Endothelial cell (in vitro differentiated cells): ENCODE measurements around the gene TNIK. TPM values are rescaled to one million over a fixed set of nuclear protein-coding genes. Genes with fewer than 3 reads are reported as not detected.

ENCODE experiments used
- DNase-seq: peaks from one replicate; pipeline ENCODE4 v3.0.0; 2021; ENCODE audit warnings: low spot score
- H3K27ac Mint-ChIP-seq: one replicate; pipeline ENCODE4 v1.8.0; 2021; ENCODE audit warnings: mixed read lengths, inconsistent platforms; ENCODE audit not compliant: unreplicated experiment
- H3K27me3 Mint-ChIP-seq: one replicate; pipeline ENCODE4 v1.8.0; 2021; ENCODE audit warnings: mild to moderate bottlenecking, moderate library complexity, mixed read lengths, inconsistent platforms; ENCODE audit not compliant: unreplicated experiment
- H3K36me3 Mint-ChIP-seq: one replicate; pipeline ENCODE4 v1.8.0; 2021; ENCODE audit warnings: mild to moderate bottlenecking, low read depth, mixed read lengths, inconsistent platforms; ENCODE audit not compliant: unreplicated experiment
- H3K4me1 Mint-ChIP-seq: one replicate; pipeline ENCODE4 v1.8.0; 2021; ENCODE audit warnings: mild to moderate bottlenecking, mixed read lengths, inconsistent platforms; ENCODE audit not compliant: unreplicated experiment
- H3K4me3 Mint-ChIP-seq: one replicate; pipeline ENCODE4 v1.8.0; 2021; ENCODE audit warnings: mild to moderate bottlenecking, mixed read lengths, inconsistent platforms; ENCODE audit not compliant: unreplicated experiment
- H3K9me3 Mint-ChIP-seq: one replicate; pipeline ENCODE4 v1.8.0; 2021; ENCODE audit warnings: mixed read lengths, inconsistent platforms; ENCODE audit not compliant: unreplicated experiment
- total RNA-seq: library from RNA; stranded (reverse); fragmentation: NEBNext Ultra II Directional; extraction: Animal tissue kit (Norgen Biotek cat#: 25700); gene quantifications from one replicate; pipeline ENCODE4 v1.2.1, GENCODE V29; 2021; ENCODE audit not compliant: unreplicated experiment
- TF ChIP-seq, protein P1 (sequence below): fragments of 200-600 bp; sonication (generic); IDR thresholded peaks from one replicate; pipeline ENCODE4 v1.5.0; 2021; ENCODE audit warnings: antibody characterized with exemption; ENCODE audit not compliant: unreplicated experiment

The TNIK gene
- total RNA-seq, 1 donor from 2014 or later: 67.0 TPM

DNA sequence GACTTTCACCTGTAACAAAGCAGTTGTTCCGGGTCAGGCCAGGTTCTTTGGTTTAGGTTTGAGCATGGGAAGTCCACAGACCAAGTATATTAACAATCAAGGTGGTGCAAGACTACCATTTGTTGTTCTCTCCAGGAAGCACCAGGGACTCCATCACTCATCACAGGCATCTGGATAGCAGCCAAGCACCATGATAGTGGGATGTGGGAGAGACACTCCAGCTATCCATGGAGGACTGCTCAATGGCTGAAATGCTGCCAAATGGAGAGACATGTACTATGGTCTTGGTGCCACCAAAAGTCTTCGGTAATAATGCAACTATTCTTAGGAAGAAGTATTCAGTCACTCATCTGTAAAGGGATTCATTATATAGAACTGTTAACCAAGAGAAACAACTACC lies 143.0 kb downstream of the TNIK start:
- H3K27me3 Mint-ChIP-seq: peaks cover 1% of the 10 kb centered on the region
- H3K27ac Mint-ChIP-seq: no peak overlapping the region
- peaks cover 3% of the 10 kb centered on the region for H3K36me3 Mint-ChIP-seq
- no peaks in the 10 kb centered on the region for H3K9me3 Mint-ChIP-seq
- TF ChIP-seq, protein P1, sequence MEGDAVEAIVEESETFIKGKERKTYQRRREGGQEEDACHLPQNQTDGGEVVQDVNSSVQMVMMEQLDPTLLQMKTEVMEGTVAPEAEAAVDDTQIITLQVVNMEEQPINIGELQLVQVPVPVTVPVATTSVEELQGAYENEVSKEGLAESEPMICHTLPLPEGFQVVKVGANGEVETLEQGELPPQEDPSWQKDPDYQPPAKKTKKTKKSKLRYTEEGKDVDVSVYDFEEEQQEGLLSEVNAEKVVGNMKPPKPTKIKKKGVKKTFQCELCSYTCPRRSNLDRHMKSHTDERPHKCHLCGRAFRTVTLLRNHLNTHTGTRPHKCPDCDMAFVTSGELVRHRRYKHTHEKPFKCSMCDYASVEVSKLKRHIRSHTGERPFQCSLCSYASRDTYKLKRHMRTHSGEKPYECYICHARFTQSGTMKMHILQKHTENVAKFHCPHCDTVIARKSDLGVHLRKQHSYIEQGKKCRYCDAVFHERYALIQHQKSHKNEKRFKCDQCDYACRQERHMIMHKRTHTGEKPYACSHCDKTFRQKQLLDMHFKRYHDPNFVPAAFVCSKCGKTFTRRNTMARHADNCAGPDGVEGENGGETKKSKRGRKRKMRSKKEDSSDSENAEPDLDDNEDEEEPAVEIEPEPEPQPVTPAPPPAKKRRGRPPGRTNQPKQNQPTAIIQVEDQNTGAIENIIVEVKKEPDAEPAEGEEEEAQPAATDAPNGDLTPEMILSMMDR: no peak
- peaks cover 37% of the 10 kb centered on the region for H3K4me1 Mint-ChIP-seq
- no peak for DNase-seq
- no peak overlapping the region for H3K4me3 Mint-ChIP-seq

GRCh38 chr3:171315919-171316318 lies 144.3 kb downstream of the TNIK start:
- H3K4me1 Mint-ChIP-seq: peaks cover 40% of the 10 kb centered on the region
- no peak for DNase-seq
- H3K27ac Mint-ChIP-seq: no peak overlapping the region
- H3K9me3 Mint-ChIP-seq: no peaks in the 10 kb centered on the region
- peaks cover 1% of the 10 kb centered on the region for H3K27me3 Mint-ChIP-seq
- H3K4me3 Mint-ChIP-seq: no peak overlapping the region
- peaks cover 3% of the 10 kb centered on the region for H3K36me3 Mint-ChIP-seq
- TF ChIP-seq, protein P1: no peak

GRCh38 chr3:171315101-171315500 lies 145.1 kb downstream of the TNIK start:
- Mint-ChIP-seq H3K9me3 (no peaks in the 10 kb centered on the region), H3K36me3 (peaks cover 3% of the 10 kb centered on the region), H3K27me3 (peaks cover 1% of the 10 kb centered on the region), H3K4me3 (no peak overlapping the region), H3K27ac (no peak overlapping the region), H3K4me1 (peaks cover 40% of the 10 kb centered on the region)
- no peak for DNase-seq
- TF ChIP-seq, protein P1: no peak

DNA sequence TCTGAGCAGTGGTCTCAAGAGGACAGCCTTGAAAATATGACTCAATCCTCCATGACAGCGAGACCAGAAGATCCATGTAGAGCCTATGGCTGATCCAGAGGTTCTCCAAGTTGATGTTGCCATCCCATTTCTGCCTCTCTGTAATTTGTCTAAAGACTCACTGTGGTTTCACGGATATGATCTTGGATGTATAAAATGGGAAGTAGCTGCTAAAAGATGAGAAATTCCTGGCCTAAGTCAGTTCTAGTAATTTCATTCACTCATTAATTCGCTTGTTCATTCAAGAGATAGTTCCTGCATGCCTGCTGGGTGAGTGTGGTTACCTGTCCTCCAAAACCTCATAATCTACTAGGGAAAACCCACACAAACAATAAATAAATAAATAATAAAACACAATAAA lies 145.9 kb downstream of the TNIK start:
- DNase-seq: no peak
- TF ChIP-seq, protein P1: no peak
- H3K4me3 Mint-ChIP-seq: peak overlapping the region; percentile 68
- no peaks in the 10 kb centered on the region for H3K9me3 Mint-ChIP-seq
- H3K4me1 Mint-ChIP-seq: peaks cover 40% of the 10 kb centered on the region
- H3K27ac Mint-ChIP-seq: peak overlapping the region; percentile 44
- H3K27me3 Mint-ChIP-seq: peaks cover 1% of the 10 kb centered on the region
- H3K36me3 Mint-ChIP-seq: peaks cover 3% of the 10 kb centered on the region

DNA sequence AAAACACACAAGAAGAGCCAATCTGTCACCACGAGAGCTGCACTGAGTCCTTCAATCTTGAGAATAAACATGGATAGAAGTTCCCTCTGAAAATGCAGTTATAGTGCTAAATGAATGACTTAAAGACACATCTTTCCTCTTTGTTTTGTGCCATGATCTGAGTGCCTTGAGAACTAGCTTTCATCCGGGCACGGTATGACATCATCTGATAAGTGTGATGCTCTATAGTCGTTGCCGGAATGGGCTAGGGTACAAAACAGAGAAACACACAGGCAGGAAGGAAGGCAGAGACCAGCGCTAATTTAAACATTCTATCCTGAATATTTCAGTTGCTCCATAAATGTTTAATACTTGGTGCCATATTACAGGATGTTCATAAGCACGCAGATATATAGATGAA lies 146.5 kb downstream of the TNIK start:
- peak overlapping the region; percentile 19 for H3K4me3 Mint-ChIP-seq
- no peaks in the 10 kb centered on the region for H3K9me3 Mint-ChIP-seq
- H3K36me3 Mint-ChIP-seq: peaks cover 3% of the 10 kb centered on the region
- peaks cover 1% of the 10 kb centered on the region for H3K27me3 Mint-ChIP-seq
- DNase-seq: no peak
- no peak overlapping the region for H3K27ac Mint-ChIP-seq
- H3K4me1 Mint-ChIP-seq: peaks cover 44% of the 10 kb centered on the region
- TF ChIP-seq, protein P1: no peak
